HG03039 (cell line): ENCODE results near the gene CACNA2D3.
"Not testable (repeated sequence)": the region's sequence is repeated elsewhere in the genome, so short reads cannot be mapped to it uniquely, and the experiment has no call there.

Experiments
- ATAC-seq: cut with Tn5 transposase; IDR thresholded peaks from one replicate; pipeline ENCODE4 v1.9.1; 2021; ENCODE audit warnings: mild to moderate bottlenecking, moderate library complexity; ENCODE audit not compliant: unreplicated experiment

CACNA2D3 gene

DNA sequence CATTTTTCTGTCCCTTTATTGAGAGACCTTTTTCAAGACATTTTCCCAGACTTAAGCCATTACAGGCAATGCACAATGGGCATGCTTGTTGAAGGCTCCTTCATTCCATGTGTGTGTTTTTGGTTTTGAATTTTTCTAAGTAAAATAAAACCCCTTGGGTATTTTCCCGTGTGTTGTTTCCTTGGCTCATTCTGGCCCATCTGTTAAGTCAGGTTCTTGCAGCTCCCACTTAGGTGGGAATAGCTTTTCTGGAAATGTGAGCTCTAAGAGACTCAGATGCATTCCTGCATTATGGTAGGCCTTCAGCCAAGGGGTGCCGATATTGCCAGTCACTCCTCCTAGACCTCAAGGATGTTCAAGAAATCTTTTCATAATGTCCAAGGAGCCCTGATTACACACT lies 314.9 kb downstream of the CACNA2D3 start:
- ATAC-seq, result no peak

DNA sequence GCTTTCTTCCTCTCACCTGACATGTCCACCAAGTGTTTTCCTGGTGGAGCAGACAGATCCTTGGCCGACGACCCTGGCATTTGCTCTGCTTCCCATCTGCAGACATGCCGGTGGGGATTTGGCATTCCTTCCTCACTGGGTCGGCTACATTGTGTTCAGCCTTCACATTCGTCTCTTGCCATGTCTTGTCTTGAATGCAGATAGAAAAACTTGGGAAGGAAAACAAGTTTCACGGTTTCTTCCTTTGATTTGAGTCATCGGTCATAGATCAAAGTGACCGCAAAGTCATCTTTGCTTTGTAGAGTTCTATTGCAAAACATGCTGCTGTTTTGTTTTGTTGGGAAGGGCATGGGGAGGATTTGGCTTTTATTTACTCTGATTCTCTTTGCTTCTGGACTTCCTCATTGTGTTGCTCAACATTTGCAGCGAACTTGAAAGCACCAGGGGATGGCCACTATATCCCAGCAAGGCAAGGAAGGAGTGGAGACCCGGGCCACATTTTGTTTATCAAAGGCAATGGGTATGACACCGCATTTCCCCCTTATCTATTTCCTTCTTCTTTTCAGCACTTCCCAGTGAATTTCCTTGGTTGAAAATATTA lies 321.3 kb downstream of the CACNA2D3 start:
- ATAC-seq, result no peak

DNA sequence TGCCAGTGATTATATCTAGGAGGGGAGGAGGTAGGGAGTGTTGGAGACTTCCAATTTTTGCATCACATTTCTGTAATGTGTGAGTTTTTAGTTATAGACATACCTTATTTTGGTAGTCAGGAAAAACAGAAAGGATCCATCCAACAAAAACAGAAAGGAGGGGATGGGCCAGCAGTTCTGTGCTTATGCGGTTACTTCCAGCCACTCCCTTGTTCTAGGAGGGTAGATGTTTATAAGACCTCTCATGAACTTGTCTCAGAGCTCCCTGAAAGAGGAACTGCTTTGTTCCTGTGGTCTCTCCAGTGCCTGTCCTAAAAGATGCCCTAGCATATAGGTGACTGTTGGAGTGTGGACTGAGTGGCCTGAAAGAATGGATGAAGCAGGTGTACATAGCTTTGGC lies 323.3 kb downstream of the CACNA2D3 start:
- ATAC-seq, result no peak

DNA sequence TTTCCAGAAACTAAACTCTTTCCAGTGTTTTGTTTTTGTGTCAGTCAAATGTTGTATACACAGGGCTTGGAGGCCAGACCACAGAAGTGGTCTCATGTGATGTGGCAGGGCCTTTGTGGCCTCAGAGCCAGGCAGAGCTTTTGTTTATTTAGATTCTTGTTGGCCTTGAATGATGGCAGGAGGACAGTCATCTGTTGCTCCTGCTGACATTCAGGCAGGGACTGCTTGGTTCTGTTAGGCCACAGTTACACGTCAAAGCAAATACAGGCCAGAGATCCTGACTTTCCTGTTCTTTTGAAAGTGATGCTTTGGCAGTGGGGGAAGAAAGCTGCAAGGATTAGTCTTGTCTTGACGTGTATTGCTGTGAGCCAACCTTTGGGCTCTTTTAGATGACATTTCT lies 325.1 kb downstream of the CACNA2D3 start:
- ATAC-seq, result no peak

DNA sequence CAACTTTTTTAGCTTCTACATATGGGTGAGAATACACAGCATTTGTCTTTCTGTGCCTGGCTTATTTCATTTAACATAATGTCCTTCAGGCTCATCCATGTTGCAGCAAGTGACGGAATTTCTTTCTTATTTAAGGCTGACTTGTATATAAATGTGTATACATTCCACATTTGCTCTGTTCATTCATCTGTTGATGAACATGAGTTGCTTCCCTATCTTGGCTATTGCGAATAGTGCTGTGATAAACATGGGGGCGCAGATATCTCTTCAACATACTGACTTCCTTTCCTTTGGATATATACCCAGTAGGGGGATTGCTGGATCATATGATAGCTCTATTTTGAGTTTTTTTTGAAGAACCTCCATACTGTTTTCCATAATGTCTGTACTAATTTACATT lies 332.5 kb downstream of the CACNA2D3 start:
- ATAC-seq, result no peak

DNA sequence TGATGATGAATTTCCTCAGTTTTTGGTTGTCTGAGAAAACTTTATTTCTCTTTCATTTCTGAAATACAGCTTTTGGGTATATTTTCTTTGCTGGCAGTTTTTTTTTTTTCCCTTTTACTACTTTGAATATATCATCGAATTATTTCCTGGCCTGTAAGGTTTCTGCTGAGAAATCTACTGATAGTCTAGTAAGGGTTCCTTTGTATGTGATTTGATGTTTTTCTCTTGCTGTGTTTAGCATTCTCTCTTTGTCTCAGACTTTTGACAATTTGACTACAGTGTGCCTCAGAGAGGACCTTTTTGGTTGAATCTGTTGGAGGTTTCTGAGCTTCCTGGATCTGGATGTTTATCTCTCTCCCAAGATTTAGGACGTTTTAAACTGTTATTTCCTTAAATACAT lies 336.0 kb downstream of the CACNA2D3 start:
- ATAC-seq, result no peak

DNA sequence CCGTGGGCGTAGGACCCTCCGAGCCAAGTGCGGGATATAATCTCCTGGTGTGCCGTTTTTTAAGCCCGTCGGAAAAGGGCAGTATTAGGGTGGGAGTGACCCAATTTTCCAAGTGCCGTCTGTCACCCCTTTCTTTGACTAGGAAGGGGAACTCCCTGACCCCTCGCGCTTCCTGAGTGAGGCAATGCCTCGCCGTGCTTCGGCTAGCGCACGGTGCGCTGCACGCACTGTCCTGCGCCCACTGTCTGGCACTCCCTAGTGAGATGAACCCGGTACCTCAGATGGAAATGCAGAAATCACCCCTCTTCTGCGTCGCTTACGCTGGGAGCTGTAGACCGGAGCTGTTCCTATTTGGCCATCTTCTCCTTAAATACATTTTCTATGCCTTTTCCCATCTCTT lies 342.2 kb downstream of the CACNA2D3 start:
- not testable (repeated sequence) for ATAC-seq

DNA sequence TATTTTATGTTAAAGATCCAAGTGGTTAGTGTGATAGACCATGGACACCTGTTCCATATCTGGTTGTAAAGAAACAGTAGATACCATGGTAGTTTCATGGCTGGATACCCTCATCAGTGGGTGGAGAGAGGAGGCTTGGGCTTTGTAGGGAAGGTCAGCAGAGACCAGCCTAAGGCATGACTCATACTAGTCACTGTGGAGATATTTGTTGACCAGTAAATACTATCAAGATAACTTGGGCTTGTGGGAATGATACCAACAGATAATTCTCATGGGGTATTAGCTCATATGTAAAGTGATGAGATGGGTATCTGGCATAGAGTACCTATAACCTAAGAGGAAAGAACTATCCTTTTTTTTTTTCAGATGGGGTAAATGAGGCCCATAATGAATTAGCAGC lies 354.5 kb downstream of the CACNA2D3 start:
- ATAC-seq, result no peak

DNA sequence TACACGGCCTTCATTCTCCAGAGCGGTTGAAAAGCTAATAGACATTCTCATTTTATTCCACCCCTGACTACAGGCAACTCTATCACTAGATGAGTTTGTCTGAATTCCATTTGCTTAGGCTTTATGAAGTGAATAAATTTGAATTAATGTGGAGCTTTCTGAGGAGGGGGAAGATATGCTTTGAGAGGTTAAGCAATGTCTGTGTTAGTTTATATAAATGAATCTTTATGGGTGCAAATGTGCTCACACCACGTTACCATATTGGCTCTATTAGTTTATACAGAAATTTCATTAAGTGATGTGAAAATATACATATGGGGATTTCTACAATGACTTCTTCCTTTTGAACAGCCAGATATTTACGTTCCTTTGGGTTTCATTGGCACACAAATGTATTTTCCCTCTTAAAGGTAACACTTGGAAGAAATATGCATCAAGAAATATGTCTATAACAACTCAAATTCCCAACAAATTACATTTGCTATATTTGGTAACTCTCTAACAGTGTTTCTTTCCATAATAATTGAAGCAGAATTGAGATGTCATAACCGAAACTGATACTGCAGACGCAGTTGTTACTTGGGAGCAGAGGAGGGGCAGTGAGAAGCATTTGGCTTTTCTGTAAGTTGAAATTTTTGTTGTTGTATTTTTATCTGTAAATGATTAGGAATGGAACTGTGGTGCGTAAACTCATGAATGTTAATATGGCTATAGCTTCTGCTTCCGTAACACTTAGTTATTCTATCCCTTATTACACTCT lies 359.4 kb downstream of the CACNA2D3 start:
- no peak for ATAC-seq

DNA sequence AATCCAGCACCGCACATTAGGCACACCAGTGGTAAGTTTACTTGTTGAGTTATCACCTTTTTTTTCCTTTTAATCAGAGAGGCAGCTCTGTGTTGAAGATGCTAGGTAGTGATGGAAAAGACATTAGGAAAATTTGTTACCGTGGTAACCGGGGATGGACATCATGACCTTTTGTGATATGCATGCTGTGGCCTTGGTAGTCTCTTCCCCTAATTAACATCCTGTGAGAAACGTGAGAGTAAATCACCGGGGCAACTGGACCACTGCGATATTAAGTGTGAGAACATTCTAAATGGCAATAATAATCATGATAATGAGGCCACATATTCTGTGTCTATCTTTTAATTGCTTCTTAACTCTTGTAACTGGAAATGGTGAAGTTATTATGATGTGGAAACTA lies 362.0 kb downstream of the CACNA2D3 start:
- no peak for ATAC-seq

DNA sequence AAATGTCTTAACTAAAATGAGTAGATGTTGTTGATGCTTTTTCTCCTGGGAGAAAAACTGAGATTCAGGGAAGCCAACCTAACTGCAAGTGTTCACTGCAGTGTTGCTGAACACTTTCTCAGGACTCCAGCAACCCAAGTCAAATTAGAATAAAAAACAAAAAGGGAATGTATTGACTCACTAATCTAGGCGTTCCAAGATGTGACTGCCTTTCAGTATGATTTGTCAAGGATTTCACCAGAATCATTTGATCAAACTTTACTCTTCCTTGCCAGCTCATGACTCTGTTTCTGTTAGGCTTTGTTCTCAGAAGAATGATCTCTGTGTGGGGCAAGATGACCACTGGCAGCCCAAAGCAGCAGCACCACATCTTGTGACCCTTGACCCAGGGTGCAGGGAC lies 364.0 kb downstream of the CACNA2D3 start:
- ATAC-seq, result no peak

DNA sequence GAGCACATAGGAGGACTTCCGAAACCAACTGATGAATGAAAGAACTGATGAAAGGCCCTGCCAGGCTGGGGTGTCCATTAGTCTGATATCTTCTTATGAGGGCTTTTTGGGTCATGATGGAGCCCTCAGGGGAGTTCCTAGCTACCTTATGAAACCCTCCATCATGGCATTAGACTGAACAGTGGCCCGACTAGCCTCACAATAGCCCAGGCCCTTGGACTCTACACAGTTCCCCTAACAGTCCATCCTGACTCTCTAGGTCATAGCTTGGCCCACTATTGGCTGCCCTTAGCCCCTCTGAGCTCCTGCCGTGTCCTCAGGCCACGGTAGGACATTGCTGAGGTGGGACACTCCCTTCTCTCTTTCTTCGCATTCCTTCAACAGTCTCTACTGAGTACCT lies 365.9 kb downstream of the CACNA2D3 start:
- ATAC-seq, result no peak

DNA sequence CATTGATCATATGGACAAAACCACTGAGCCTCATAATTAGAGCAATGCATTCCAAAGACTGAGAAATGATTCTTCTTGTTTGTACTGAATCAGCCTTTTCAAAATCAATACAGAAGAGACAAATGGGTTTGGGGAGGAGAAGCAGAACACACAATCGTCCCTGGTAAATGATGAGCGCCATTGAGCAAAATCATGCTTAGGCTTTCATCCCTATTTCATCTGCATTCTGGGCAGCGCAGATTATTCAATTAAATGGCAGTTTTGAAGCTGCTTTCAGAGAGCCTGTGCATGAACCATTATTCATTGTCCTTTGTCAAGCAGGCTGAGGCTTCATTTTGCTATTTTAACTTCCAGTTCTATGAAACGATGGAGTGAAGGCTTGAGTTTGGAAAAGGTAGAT lies 371.9 kb downstream of the CACNA2D3 start:
- ATAC-seq, result no peak

DNA sequence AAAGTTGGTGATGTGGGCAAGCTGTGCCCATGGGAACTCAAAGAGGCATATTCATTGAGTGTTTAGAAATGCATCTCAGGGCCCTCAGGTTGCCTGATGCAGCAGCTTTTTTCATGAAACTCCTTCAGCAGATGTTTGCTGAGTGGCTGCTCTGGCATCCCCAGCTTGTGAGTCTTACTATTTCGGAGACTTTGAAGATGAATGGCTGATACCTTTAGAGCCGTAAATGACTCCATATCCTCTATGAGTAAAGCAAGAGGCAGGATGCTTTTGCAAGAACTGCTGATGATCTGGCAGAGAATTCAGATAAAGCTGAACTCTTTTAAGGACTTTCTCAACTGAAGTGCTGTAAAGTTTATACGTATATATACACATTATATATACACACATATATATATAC lies 384.3 kb downstream of the CACNA2D3 start:
- ATAC-seq, result no peak

DNA sequence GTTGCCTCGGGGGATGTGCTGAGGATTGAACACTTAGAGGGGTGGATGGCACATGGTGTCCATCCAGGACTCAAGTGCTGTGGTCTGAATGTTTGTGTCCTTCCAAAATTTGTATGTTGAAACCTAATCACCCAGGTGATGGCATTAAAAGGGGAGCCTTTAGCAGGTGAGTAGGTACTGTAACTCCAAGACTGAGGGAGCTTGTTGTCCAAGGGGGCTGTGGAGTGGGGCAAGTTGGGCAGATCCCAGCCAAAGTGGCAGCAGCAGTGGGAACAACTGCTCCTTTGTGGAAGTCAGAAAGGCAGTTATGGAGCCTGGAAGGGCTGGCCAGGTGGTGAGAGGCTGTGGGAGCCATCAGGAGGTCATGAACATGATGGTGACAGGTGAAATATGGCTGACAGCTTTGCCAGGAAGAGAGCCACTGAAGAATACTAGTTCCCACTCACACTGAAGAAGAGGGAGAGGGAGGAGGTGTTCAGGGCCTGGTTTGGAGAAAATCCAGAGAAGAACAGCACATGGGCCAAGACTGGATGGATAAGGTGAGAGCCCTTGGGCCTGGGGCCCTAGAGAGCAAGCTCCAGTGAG lies 385.6 kb downstream of the CACNA2D3 start:
- no peak for ATAC-seq

DNA sequence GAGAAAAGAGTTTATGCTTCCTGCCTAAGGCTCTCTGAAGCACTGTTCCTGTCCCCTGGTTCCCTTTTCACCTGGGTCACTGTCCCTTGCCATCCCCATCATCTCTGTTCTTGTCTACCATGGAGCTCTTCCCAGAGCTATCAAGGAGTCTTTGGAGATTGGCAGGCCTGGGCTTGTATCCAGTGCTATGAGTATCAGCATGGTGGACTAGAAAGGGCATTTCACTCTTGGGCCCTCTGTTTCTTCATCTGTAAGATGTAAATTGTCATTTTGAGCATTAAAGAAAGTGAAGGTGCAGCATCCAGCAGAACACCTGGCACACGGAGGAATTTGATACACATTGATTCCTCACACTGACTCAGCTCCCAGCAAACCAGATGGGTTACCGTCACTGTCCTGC lies 388.2 kb downstream of the CACNA2D3 start:
- no peak for ATAC-seq

DNA sequence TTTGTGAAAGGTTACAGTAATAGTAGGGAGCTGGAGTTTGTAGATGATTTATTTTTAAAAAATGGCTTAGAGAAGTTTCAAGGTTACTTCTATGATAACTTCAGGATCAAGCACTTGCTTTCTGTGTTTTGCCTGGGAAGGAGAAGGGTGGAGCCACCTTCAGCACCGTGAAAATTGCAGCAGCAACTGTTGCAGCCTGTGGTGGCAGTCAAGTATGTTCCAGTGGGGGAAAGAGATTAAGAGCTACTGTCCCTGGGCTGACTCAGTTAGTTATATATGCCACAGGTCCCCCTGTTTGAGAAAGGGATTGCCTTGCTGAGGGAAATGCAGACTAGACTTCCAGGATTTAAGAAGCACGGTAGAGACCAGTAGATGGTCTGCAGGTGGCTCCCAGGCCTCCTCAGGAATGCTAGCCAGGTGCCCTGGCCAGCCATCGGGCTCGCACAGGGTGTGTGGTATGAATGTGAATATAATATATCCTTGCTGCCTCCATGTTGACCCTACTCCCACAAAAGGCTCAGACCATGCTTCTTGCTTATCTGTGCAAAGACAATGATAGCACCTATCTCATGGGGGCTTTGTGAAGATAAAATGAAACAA lies 389.5 kb downstream of the CACNA2D3 start:
- ATAC-seq, result no peak

DNA sequence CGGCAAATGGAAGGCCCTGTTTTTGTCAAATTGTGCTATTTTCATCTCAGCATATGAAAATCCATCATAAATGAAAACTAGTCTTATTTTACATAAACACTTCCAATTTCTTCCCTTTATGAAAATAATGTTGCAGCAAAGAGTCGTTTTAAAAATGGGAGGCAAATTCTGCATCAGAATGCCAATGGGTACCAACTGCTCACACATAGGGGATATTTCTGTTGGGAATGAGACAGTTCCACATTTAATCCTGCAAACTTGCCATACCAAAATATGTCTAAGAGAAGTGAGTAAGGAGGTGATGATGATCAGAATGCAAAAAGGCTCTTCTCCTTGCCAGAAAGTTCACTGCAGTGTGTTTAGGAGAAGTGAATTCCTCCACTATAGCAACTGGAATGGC lies 391.7 kb downstream of the CACNA2D3 start:
- ATAC-seq, result no peak

DNA sequence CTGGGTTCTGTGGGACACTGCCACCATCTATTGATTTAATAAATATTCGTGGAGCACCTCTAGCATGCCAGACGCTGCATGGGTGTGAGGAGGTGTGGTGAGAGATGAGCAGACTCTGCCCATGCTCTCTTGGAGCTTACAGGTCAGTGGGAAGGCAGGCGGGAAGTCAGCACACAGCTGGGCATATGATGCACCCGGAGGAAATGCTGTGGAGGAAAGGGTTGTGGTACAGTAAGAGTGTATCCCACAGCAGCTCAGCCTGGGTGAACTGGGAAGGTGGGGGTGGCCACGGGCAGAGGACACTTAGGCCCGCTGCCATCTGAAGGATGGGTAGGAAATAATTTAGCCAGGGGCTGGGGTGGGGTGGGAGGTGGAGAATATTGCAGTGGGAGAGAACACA lies 392.1 kb downstream of the CACNA2D3 start:
- no peak for ATAC-seq

DNA sequence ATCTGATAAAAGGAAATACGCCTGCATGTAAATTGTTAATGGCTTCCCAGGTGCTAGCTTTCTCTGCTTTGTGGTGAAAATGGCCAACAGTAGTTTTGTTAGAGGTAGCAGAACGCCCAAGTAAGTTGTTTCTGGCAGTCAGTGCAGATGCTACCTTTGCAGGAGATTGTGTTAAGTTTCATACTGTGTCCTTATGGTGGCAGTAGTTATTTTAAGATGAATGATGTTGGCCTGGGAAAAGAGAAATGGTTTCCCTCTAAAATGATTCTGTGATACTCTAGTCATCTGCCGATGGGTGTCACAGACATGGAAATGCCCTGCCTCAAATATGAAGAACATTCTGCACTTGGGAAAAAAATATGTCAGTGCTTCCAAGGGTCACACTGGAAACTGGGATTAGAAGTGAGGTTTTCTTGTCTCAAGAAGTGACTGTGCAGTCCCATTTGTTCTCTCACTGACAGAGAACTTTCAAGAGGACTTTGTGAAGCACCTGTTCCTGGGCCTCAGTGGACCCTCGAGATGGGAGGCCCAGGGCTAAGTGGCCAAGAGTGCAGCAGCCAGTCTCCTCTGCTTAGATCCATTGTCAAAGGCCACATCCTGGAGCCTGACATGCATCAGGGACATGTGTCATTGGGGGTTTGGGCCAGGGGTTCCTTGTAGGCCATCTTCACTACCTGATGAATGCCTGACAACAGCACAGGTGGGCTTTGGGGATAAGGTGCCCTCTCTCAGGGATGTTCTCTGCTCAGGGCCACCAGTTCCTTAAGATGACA lies 393.3 kb downstream of the CACNA2D3 start:
- ATAC-seq, result no peak

DNA sequence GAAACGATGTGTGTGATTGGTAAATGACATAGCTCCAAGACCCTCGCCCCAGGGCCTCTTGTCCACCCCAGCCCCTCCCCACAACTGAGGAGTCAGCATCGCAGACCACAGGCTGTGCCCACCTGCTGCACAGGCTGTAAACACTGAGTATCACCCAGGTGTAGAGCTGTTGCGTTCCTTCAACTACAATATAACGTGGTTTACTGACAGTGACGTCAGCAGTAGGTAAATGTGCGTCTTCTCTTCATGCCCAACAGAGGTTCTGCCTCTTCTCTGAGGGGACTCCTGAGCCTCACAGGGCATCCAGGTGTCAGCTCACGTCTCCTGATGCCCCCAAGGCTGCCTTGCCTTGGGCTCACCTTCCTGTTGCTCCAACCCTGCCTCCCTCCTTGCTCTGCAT lies 395.1 kb downstream of the CACNA2D3 start:
- ATAC-seq, result no peak
